HepG2 (cell line): Measurements from ENCODE around the gene FZD4. TPM values are rescaled to one million over a fixed set of nuclear protein-coding genes. Genes with fewer than 3 reads are reported as not detected.

ENCODE experiments used
- ATAC-seq: fragments of 200-7000 bp; cut with Tn5 transposase; 3 replicates; pipeline ENCODE4 v1.9.1; 2020; ENCODE audit warnings: mild to moderate bottlenecking, moderate library complexity
- BruUV-seq: library from RNA; stranded (reverse); fragments of 400-500 nt; replicated peaks from 2 replicates; lab custom pipeline; 2021; lab: Mats Ljungman, UMichigan
- CTCF ChIA-PET: fragments of 300-600 bp; formaldehyde crosslinking; extraction: SDS; loops from one replicate; lab custom pipeline; 2021; ENCODE audit warnings: low total read pairs, inconsistent platforms, low intra/inter-chr PET ratio; lab: Yijun Ruan, JAX
- POLR2A ChIA-PET: fragments of 350-600 bp; sonication (Branson Sonifier 250); formaldehyde crosslinking; loops from one replicate; lab custom pipeline; 2020; ENCODE audit warnings: antibody characterized with exemption, inconsistent platforms; lab: Yijun Ruan, JAX
- DNase-seq: peaks from one replicate; pipeline ENCODE4 v3.0.0-alpha.2; 2015; ENCODE audit warnings: low spot score
- FAIRE-seq: peaks from 3 replicates; lab custom pipeline; 2011; peaks lifted over from hg19 to GRCh38; lab: Jason Lieb, UNC
- H2AFZ ChIP-seq: one replicate; pipeline ENCODE4 v1.6.1; 2011; ENCODE audit warnings: low read length, inconsistent platforms
- H3K27ac ChIP-seq: fragments of 300-600 bp; 3 replicates; pipeline ENCODE4 v1.8.0; 2011; ENCODE audit warnings: mixed run types, mild to moderate bottlenecking, mixed read lengths, low read length, inconsistent platforms; ENCODE audit not compliant: insufficient read depth; ENCODE audit errors: extremely low read length
- H3K27me3 ChIP-seq, 2 experiments: fragments of 200-600 bp in 1 of 2; 2 replicates in 1 of 2; 3 replicates in 1 of 2; pipeline versions ENCODE4 v1.6.0 to v1.8.0; 2011; ENCODE audit warnings: low read length in 2 of 2, mild to moderate bottlenecking in 2 of 2, moderate library complexity in 2 of 2, inconsistent platforms in 1 of 2; ENCODE audit not compliant: insufficient read depth in 2 of 2, control insufficient read depth in 1 of 2
- H3K36me3 ChIP-seq, 2 experiments: fragments of 200-600 bp in 1 of 2; replicated peaks in 1 of 2; 2 replicates in 1 of 2; 3 replicates in 1 of 2; pipeline versions ENCODE4 v1.5.1 to v1.8.0; 2011; ENCODE audit warnings: low read length in 2 of 2, inconsistent platforms in 1 of 2; ENCODE audit not compliant: insufficient read depth in 2 of 2, control insufficient read depth in 1 of 2
- H3K4me1 ChIP-seq: 2 replicates; pipeline ENCODE4 v1.5.1; 2012; ENCODE audit warnings: low read length, inconsistent platforms; ENCODE audit not compliant: insufficient read depth
- H3K4me2 ChIP-seq: 2 replicates; pipeline ENCODE4 v1.6.0; 2011; ENCODE audit warnings: low read depth, low read length, inconsistent platforms
- H3K4me3 ChIP-seq, 3 experiments: fragments of 200-600 bp in 1 of 3; sonication (generic), shearing (Covaris generic) in 1 of 3; replicated peaks in 1 of 3; 2 replicates each; pipeline ENCODE4 v1.5.1; 2011 to 2016; ENCODE audit warnings: low read length in 3 of 3, inconsistent platforms in 2 of 3, low read depth in 2 of 3, mild to moderate bottlenecking in 2 of 3, control low read depth in 1 of 3, mixed read lengths in 1 of 3; ENCODE audit not compliant: insufficient read depth in 1 of 3
- H3K79me2 ChIP-seq: one replicate; pipeline ENCODE4 v1.6.1; 2011; ENCODE audit warnings: low read length, inconsistent platforms; ENCODE audit not compliant: insufficient read depth
- H3K9ac ChIP-seq: 2 replicates; pipeline ENCODE4 v1.6.0; 2011; ENCODE audit warnings: mild to moderate bottlenecking, low read depth, low read length, inconsistent platforms; ENCODE audit not compliant: insufficient read depth
- H3K9me3 ChIP-seq: 2 replicates; pipeline ENCODE4 v1.5.1; 2012; ENCODE audit warnings: mild to moderate bottlenecking, low read length
- H4K20me1 ChIP-seq: 2 replicates; pipeline ENCODE4 v1.6.0; 2011; ENCODE audit warnings: inconsistent platforms, mild to moderate bottlenecking, low read length, moderate library complexity; ENCODE audit not compliant: insufficient read depth
- ATF7 ChIP-seq, 2 experiments: fragments of 450-650 bp in 1 of 2; sonication (generic) in 1 of 2; formaldehyde crosslinking in 1 of 2; IDR thresholded peaks; 2 replicates each; pipeline versions ENCODE4 v1.4.0 to v1.6.1; 2016 to 2020; ENCODE audit warnings: antibody characterized with exemption in 1 of 2, mild to moderate bottlenecking in 1 of 2, missing genetic modification reagents in 1 of 2
- GTF2F1 ChIP-seq: fragments of 150-350 bp; IDR thresholded peaks from 2 replicates; pipeline ENCODE4 v1.6.1; 2014; ENCODE audit warnings: low read length
- NCOA1 ChIP-seq: sonication (generic); formaldehyde crosslinking; IDR thresholded peaks from 2 replicates; pipeline ENCODE4 v1.9.0; 2021; ENCODE audit warnings: missing genetic modification reagents
- PHF5A ChIP-seq: IDR thresholded peaks from one replicate; pipeline ENCODE4 v1.6.1; 2018; ENCODE audit warnings: low read depth, missing genetic modification reagents; ENCODE audit not compliant: unreplicated experiment
- PLSCR1 ChIP-seq: sonication (generic); formaldehyde crosslinking; IDR thresholded peaks from 2 replicates; pipeline ENCODE4 v1.5.0; 2020; ENCODE audit warnings: missing genetic modification reagents, mild to moderate bottlenecking, borderline replicate concordance
- RARG ChIP-seq: sonication (generic); formaldehyde crosslinking; IDR thresholded peaks from 2 replicates; pipeline ENCODE4 v1.4.0; 2020; ENCODE audit warnings: low read depth, mild to moderate bottlenecking, missing genetic modification reagents
- SIN3A ChIP-seq: IDR thresholded peaks from 2 replicates; pipeline ENCODE4 v1.6.1; 2011; ENCODE audit warnings: low read depth, mild to moderate bottlenecking, control low read depth, low read length, borderline replicate concordance
- SRSF4 ChIP-seq: fragments of 200-400 bp; formaldehyde crosslinking; IDR thresholded peaks from one replicate; pipeline ENCODE4 v1.6.1; 2018; ENCODE audit warnings: mild to moderate bottlenecking, low read depth, low read length, moderate library complexity; ENCODE audit not compliant: poor library complexity, severe bottlenecking
- ZNF280B ChIP-seq: sonication (generic); formaldehyde crosslinking; IDR thresholded peaks from 2 replicates; pipeline ENCODE4 v1.5.0; 2020; ENCODE audit warnings: missing genetic modification reagents, mild to moderate bottlenecking, borderline replicate concordance
- ZNF430 ChIP-seq: sonication (generic); formaldehyde crosslinking; IDR thresholded peaks from 2 replicates; pipeline ENCODE4 v1.9.0; 2021; ENCODE audit warnings: mild to moderate bottlenecking, missing genetic modification reagents
- ZNF501 ChIP-seq: sonication (generic); formaldehyde crosslinking; IDR thresholded peaks from 2 replicates; pipeline ENCODE4 v1.5.1; 2020; ENCODE audit warnings: mild to moderate bottlenecking, moderate library complexity, missing genetic modification reagents
- ZNF672 ChIP-seq: sonication (generic); formaldehyde crosslinking; IDR thresholded peaks from 2 replicates; pipeline ENCODE4 v1.8.1; 2022; ENCODE audit warnings: missing genetic modification reagents
- WGBS: methylation state at CpG from one replicate; pipeline ENCODE4 v1.1.6; 2017; ENCODE audit warnings: low lambda C conversion rate; 5-methylcytosine and 5-hydroxymethylcytosine counted together
- in situ Hi-C: cut with HindIII; loops from 2 replicates; pipeline ENCODE4 v1.10.0; 2017; ENCODE audit warnings: low pct_unique_long_range_greater_than_20kb; ENCODE audit not compliant: extremely low pct_ligation_motif_present
- intact Hi-C: fragments of 100-400 bp; cut with micrococcal nuclease; formaldehyde crosslinking; loops from one replicate; pipeline ENCODE4 v1.10.0; 2022; ENCODE audit not compliant: unreplicated experiment
- polyA plus RNA-seq, 8 experiments: library from polyadenylated mRNA; depleted of rRNA in 3 of 8; stranded (reverse) in 7 of 8; unstranded in 1 of 8; fragments of >200 nt; fragmentation: Illumina TruSeq in 4 of 8; extraction: Trizol in 4 of 8; gene quantifications; 2 replicates each; pipeline versions ENCODE4 v1.2.1 to v1.2.3, GENCODE V29; 2011 to 2016; ENCODE audit warnings: low read depth in 4 of 8, missing spikeins in 1 of 8, mixed read lengths in 1 of 8; ENCODE audit not compliant: insufficient read depth in 1 of 8
- total RNA-seq, 5 experiments: library from RNA; depleted of rRNA; stranded (reverse); fragments of >200 nt; fragmentation: Illumina TruSeq; extraction: Trizol; gene quantifications; 2 replicates each; pipeline ENCODE4 v1.2.3, GENCODE V29; 2016; ENCODE audit warnings: low read depth in 1 of 5

The FZD4 gene
- total and polyA plus RNA-seq, 2 of the 13 experiments (the other 11 are each of a cell fraction or from before 2014, with no cell fraction given) = 46.5 to 70.4 TPM

- DNase-seq (peak; percentile 8), FAIRE-seq (no peak), ATAC-seq (peak; percentile 64)
- Histone ChIP-seq H4K20me1 (no peaks in the 10 kb centered on the region), H3K9me3 (no peaks in the 10 kb centered on the region), H2AFZ (no peak overlapping the region), H3K79me2 (no peaks in the 10 kb centered on the region), H3K27me3 (peaks cover 0 to 8% of the 10 kb centered on the region in 2 experiments; a peak in 4 of 5 replicates), H3K4me3 (no peak overlapping the region), H3K9ac (no peak overlapping the region), H3K4me1 (no peaks in the 10 kb centered on the region), H3K4me2 (no peak overlapping the region), H3K27ac (no peak overlapping the region), H3K36me3 (no peaks in the 10 kb centered on the region)
- ChIA-PET POLR2A (no interaction called here), CTCF (no interaction called here)
- in situ Hi-C loops = no loop called here
- no TSS peak for BruUV-seq
- no peak for TF ChIP-seq ZNF672
- no peak for TF ChIP-seq PHF5A (CRISPR knock-in tag)
- TF ChIP-seq PLSCR1 (CRISPR knock-in tag) = no peak
- no peak for TF ChIP-seq ZNF280B (CRISPR knock-in tag)
- no peak for TF ChIP-seq SIN3A
- TF ChIP-seq GTF2F1 = no peak
- no peak for TF ChIP-seq ZNF501 (CRISPR knock-in tag)
- no peak for TF ChIP-seq NCOA1
- TF ChIP-seq RARG (CRISPR knock-in tag) = no peak
- TF ChIP-seq SRSF4 = no peak
- TF ChIP-seq ATF7 (IDR thresholded peaks at IDR 0.05) = no peak
- no peak for TF ChIP-seq ATF7 (CRISPR knock-in tag; IDR thresholded peaks at IDR 0.05)
- TF ChIP-seq ZNF430 = no peak
- intact Hi-C loops = no loop called here
- 27% methylated on average over 2 of the region's 2 CpGs for WGBS
Measured at GRCh38 chr11:86904001-86904400, 51.2 kb downstream of the FZD4 start.
